CD4-positive, alpha-beta T cell treated with Interleukin-6 for 4 hours (primary cell): ENCODE data around the gene CEP19.

Experiments used
- DNase-seq: peaks from one replicate; pipeline ENCODE4 v3.0.0-alpha.2; 2020; ENCODE audit warnings: mixed read lengths

CEP19 gene

DNA sequence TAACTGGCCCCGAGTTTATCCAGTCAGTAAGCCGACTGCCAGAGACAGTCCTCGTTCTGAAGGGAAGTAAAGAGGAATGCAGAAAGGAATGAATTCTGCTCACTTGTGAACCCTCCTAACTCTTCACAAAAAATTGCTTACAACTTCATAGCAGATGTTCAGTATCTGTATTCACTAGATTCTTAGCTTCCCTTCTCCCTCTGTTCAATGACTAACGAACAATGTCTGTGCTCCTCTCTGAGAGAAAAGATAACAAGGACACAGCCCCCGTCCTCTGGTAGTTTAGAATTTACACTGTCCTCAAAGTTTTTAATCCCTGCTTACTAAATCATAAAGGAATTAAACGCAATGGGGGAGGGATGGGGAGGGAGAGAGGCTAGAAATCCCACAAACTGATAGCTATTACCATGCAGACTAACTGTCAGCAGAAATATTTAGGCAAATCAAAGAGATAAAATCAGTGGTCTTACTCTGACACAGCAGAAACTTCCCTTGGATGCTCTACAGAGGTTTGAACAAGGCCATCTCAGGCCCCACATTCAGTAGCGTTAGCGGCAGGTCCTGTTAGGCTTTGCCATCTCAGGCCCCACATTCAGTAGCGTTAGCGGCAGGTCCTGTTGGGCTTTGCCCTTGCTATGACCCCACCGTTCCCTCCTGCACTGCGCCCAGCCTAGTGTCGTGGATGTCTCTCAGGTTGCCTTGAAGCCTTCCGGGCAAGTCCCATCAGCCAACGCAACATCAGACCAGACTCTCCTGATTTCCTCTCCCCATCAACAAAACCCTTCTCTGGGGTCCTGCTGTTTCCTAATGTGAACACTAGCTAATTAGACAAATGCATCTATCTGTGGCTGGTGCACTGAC, 49.1 kb downstream of the CEP19 start:
- DNase-seq, result no peak

DNA sequence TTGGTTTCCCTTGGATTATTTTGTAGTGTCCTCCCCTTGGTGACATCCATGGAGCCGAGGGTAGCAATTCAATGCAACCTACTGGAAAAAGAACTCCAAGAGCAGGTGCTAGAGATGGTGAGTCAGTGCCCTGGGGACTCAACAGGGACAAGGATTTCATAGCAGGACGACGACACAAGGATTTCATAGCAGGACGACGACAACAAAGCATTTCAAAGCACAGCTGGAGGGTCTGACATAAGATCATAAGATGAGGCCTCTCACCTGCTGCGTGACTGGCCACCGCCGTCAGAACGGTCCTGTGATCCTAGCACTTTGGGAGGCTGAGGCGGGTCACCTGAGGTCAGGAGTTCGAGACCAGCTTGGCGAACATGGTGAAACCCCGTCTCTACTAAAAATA, 50.0 kb downstream of the CEP19 start:
- no peak for DNase-seq

DNA sequence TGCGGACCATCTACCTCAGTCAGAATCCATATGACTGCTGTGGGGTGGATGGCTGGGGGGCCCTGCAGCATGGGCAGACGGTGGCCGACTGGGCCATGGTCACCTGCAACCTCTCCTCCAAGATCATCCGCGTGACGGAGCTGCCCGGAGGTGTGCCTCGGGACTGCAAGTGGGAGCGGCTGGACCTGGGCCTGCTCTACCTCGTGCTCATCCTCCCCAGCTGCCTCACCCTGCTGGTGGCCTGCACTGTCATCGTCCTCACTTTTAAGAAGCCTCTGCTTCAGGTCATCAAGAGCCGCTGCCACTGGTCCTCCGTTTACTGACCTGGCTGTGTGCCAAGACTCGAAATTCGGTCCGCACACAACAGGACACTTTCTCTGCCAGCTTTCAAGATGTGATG, 50.6 kb downstream of the CEP19 start:
- no peak for DNase-seq

DNA sequence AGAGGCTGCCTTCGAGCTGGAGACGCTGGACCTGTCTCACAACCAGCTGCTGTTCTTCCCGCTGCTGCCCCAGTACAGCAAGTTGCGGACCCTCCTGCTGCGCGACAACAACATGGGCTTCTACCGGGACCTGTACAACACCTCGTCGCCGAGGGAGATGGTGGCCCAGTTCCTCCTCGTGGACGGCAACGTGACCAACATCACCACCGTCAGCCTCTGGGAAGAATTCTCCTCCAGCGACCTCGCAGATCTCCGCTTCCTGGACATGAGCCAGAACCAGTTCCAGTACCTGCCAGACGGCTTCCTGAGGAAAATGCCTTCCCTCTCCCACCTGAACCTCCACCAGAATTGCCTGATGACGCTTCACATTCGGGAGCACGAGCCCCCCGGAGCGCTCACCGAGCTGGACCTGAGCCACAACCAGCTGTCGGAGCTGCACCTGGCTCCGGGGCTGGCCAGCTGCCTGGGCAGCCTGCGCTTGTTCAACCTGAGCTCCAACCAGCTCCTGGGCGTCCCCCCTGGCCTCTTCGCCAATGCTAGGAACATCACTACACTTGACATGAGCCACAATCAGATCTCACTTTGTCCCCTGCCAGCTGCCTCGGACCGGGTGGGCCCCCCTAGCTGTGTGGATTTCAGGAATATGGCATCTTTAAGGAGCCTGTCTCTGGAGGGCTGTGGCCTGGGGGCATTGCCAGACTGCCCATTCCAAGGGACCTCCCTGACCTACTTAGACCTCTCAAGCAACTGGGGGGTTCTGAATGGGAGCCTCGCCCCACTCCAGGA, 51.5 kb downstream of the CEP19 start:
- no peak for DNase-seq

DNA sequence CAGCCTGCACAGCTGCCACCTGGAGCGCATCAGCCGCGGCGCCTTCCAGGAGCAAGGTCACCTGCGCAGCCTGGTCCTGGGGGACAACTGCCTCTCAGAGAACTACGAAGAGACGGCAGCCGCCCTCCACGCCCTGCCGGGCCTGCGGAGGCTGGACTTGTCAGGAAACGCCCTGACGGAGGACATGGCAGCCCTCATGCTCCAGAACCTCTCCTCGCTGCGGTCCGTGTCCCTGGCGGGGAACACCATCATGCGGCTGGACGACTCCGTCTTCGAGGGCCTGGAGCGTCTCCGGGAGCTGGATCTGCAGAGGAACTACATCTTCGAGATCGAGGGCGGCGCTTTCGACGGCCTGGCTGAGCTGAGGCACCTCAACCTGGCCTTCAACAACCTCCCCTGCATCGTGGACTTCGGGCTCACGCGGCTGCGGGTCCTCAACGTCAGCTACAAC, 52.1 kb downstream of the CEP19 start:
- DNase-seq, result no peak
